ENCODE data around the gene OPCML. TPM values are rescaled to one million over a fixed set of nuclear protein-coding genes. Genes with fewer than 3 reads are reported as not detected.

OPCML gene
- total and polyA plus RNA-seq, 2 donors (not counting 1 experiment from before 2014, with no cell fraction given): 0.99 to 2.8 TPM

DNA sequence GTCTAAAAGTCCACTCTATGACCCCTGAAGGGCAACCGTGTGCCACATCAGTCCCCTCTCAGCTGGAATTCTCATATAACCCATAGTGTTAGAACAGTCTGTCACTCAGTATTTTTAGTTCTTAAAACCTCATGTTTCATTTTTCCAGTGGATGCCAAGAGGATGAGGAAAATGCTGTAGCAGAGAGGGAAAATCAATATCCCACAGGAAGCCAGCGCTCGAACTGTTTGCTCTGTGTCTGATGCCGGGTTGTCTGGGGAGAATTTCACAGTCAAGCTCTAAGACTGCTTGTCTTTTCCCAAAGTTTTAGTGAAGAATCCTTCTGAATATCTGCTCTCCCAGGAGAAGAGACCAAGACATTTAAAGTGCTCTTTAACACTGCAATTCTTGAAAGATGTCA lies 360.9 kb downstream of the OPCML start:
- H3K27ac ChIP-seq (ENCODE audit: insufficient read depth, low read length): no peak overlapping the region
- H3K4me2 ChIP-seq (ENCODE audit: extremely low read depth, insufficient read depth, low read length): no peak overlapping the region
- TF ChIP-seq EZH2 (IDR thresholded peaks at IDR 0.05; ENCODE audit: low read length, missing control alignments) (no peak), CTCF (conservative IDR thresholded peaks at IDR 0.05 in 1 of 2, IDR thresholded peaks at IDR 0.05 in 1 of 2; ENCODE audit: low read depth in 1 of 2, low read length in 2 of 2) (no peak)
- H4K20me1 ChIP-seq (ENCODE audit: control insufficient read depth, extremely low read depth, insufficient read depth, low read length): no peaks in the 10 kb centered on the region
- H3K4me1 ChIP-seq (ENCODE audit: control insufficient read depth, extremely low read depth, insufficient read depth, low read length): no peaks in the 10 kb centered on the region
- H3K9me3 ChIP-seq (ENCODE audit: control insufficient read depth, insufficient read depth, low read depth, low read length): no peaks in the 10 kb centered on the region
- H3K9ac ChIP-seq (ENCODE audit: insufficient read depth, low read length): no peak overlapping the region
- H2AFZ ChIP-seq (ENCODE audit: low read length): no peak overlapping the region
- H3K79me2 ChIP-seq (ENCODE audit: control insufficient read depth, insufficient read depth, low read length): no peaks in the 10 kb centered on the region
- no peak overlapping the region for H3K4me3 ChIP-seq (replicated peaks in 1 of 4; ENCODE audit: control extremely low read depth in 1 of 4, insufficient read depth in 1 of 4, low read depth in 3 of 4, low read length in 4 of 4)
- no peaks in the 10 kb centered on the region for H3K36me3 ChIP-seq (ENCODE audit: control insufficient read depth, insufficient read depth, low read length)
- no peak for DNase-seq (ENCODE audit: low read depth in 2 of 2)
- H3K27me3 ChIP-seq (ENCODE audit: control insufficient read depth, insufficient read depth, low read length): no peaks in the 10 kb centered on the region

GRCh38 chr11:133168016-133168415 lies 364.3 kb downstream of the OPCML start:
- no peaks in the 10 kb centered on the region for H3K27me3 ChIP-seq (ENCODE audit: control insufficient read depth, insufficient read depth, low read length)
- no peak overlapping the region for H3K9ac ChIP-seq (ENCODE audit: insufficient read depth, low read length)
- H3K36me3 ChIP-seq (ENCODE audit: control insufficient read depth, insufficient read depth, low read length): no peaks in the 10 kb centered on the region
- H3K79me2 ChIP-seq (ENCODE audit: control insufficient read depth, insufficient read depth, low read length): no peaks in the 10 kb centered on the region
- no peak for DNase-seq (ENCODE audit: low read depth in 2 of 2)
- no peaks in the 10 kb centered on the region for H3K4me1 ChIP-seq (ENCODE audit: control insufficient read depth, extremely low read depth, insufficient read depth, low read length)
- H3K9me3 ChIP-seq (ENCODE audit: control insufficient read depth, insufficient read depth, low read depth, low read length): no peaks in the 10 kb centered on the region
- no peak overlapping the region for H3K4me2 ChIP-seq (ENCODE audit: extremely low read depth, insufficient read depth, low read length)
- H3K4me3 ChIP-seq (replicated peaks in 1 of 4; ENCODE audit: control extremely low read depth in 1 of 4, insufficient read depth in 1 of 4, low read depth in 3 of 4, low read length in 4 of 4): no peak overlapping the region
- no peak for TF ChIP-seq EZH2 (IDR thresholded peaks at IDR 0.05; ENCODE audit: low read length, missing control alignments)
- no peak for TF ChIP-seq CTCF (conservative IDR thresholded peaks at IDR 0.05 in 1 of 2, IDR thresholded peaks at IDR 0.05 in 1 of 2; ENCODE audit: low read depth in 1 of 2, low read length in 2 of 2)
- H3K27ac ChIP-seq (ENCODE audit: insufficient read depth, low read length): no peak overlapping the region
- H2AFZ ChIP-seq (ENCODE audit: low read length): no peak overlapping the region
- H4K20me1 ChIP-seq (ENCODE audit: control insufficient read depth, extremely low read depth, insufficient read depth, low read length): no peaks in the 10 kb centered on the region

GRCh38 chr11:133166662-133167061 lies 365.6 kb downstream of the OPCML start:
- TF ChIP-seq CTCF (conservative IDR thresholded peaks at IDR 0.05 in 1 of 2, IDR thresholded peaks at IDR 0.05 in 1 of 2; ENCODE audit: low read depth in 1 of 2, low read length in 2 of 2) (no peak), EZH2 (IDR thresholded peaks at IDR 0.05; ENCODE audit: low read length, missing control alignments) (no peak)
- no peak overlapping the region for H2AFZ ChIP-seq (ENCODE audit: low read length)
- no peaks in the 10 kb centered on the region for H3K9me3 ChIP-seq (ENCODE audit: control insufficient read depth, insufficient read depth, low read depth, low read length)
- H3K9ac ChIP-seq (ENCODE audit: insufficient read depth, low read length): no peak overlapping the region
- no peak for DNase-seq (ENCODE audit: low read depth in 2 of 2)
- H3K79me2 ChIP-seq (ENCODE audit: control insufficient read depth, insufficient read depth, low read length): no peaks in the 10 kb centered on the region
- no peaks in the 10 kb centered on the region for H3K27me3 ChIP-seq (ENCODE audit: control insufficient read depth, insufficient read depth, low read length)
- no peak overlapping the region for H3K4me3 ChIP-seq (replicated peaks in 1 of 4; ENCODE audit: control extremely low read depth in 1 of 4, insufficient read depth in 1 of 4, low read depth in 3 of 4, low read length in 4 of 4)
- no peak overlapping the region for H3K27ac ChIP-seq (ENCODE audit: insufficient read depth, low read length)
- no peaks in the 10 kb centered on the region for H3K4me1 ChIP-seq (ENCODE audit: control insufficient read depth, extremely low read depth, insufficient read depth, low read length)
- H3K4me2 ChIP-seq (ENCODE audit: extremely low read depth, insufficient read depth, low read length): no peak overlapping the region
- no peaks in the 10 kb centered on the region for H3K36me3 ChIP-seq (ENCODE audit: control insufficient read depth, insufficient read depth, low read length)
- no peaks in the 10 kb centered on the region for H4K20me1 ChIP-seq (ENCODE audit: control insufficient read depth, extremely low read depth, insufficient read depth, low read length)
